SU-DHL-6 (cell line): ENCODE measurements around the gene GPR132.

Experiments used
- H2AFZ ChIP-seq: fragments of 200-600 bp; sonication (generic); 2 replicates; pipeline ENCODE4 v1.6.1; 2014; ENCODE audit warnings: low read depth, mild to moderate bottlenecking, moderate library complexity, mixed read lengths, antibody characterized with exemption, low read length; ENCODE audit not compliant: severe bottlenecking
- H3F3A ChIP-seq: fragments of 200-600 bp; shearing (Covaris generic); 2 replicates; pipeline ENCODE4 v1.6.0; 2016; ENCODE audit warnings: antibody characterized with exemption, mild to moderate bottlenecking; ENCODE audit not compliant: insufficient read depth
- H3K27ac ChIP-seq: fragments of 200-600 bp; sonication (generic); 2 replicates; pipeline ENCODE4 v1.5.1; 2016; ENCODE audit warnings: low read depth, mild to moderate bottlenecking, low read length, moderate library complexity, mixed read lengths
- H3K27me3 ChIP-seq: fragments of 200-600 bp; sonication (generic), shearing (Covaris generic); 2 replicates; pipeline ENCODE4 v1.6.0; 2014; ENCODE audit warnings: mild to moderate bottlenecking, low read length
- H3K36me3 ChIP-seq: fragments of 200-600 bp; sonication (generic); 2 replicates; pipeline ENCODE4 v1.6.1; 2014; ENCODE audit warnings: mild to moderate bottlenecking, low read length, mixed read lengths
- H3K4me2 ChIP-seq: fragments of 300-600, 200-600 bp; shearing (Covaris generic), sonication (generic); 2 replicates; pipeline ENCODE4 v1.6.0; 2014; ENCODE audit warnings: low read length, low read depth, mild to moderate bottlenecking; ENCODE audit not compliant: poor library complexity, severe bottlenecking
- H3K4me3 ChIP-seq: fragments of 200-600 bp; sonication (generic); 2 replicates; pipeline ENCODE4 v1.5.1; 2014; ENCODE audit warnings: antibody characterized with exemption, low read length, mild to moderate bottlenecking, mixed read lengths; ENCODE audit not compliant: insufficient read depth, poor library complexity, severe bottlenecking
- H3K79me2 ChIP-seq: fragments of 200-600 bp; sonication (generic); 2 replicates; pipeline ENCODE4 v1.6.1; 2014; ENCODE audit warnings: mild to moderate bottlenecking, low read length, moderate library complexity; ENCODE audit not compliant: insufficient read depth
- H3K9ac ChIP-seq: fragments of 200-600 bp; sonication (generic); 2 replicates; pipeline ENCODE4 v1.7.0; 2014; ENCODE audit warnings: mild to moderate bottlenecking, low read length
- H3K9me2 ChIP-seq: fragments of 200-600 bp; sonication (generic); replicated peaks from 2 replicates; pipeline ENCODE4 v1.6.1; 2014; ENCODE audit warnings: low read length; ENCODE audit not compliant: insufficient read depth
- H3K9me3 ChIP-seq: fragments of 200-600 bp; sonication (generic); 2 replicates; pipeline ENCODE4 v1.6.1; 2014; ENCODE audit warnings: low read length, mixed read lengths; ENCODE audit not compliant: insufficient read depth
- H4K20me1 ChIP-seq: fragments of 200-600 bp; sonication (generic); 2 replicates; pipeline ENCODE4 v1.6.1; 2014; ENCODE audit warnings: low read depth, mild to moderate bottlenecking, antibody characterized with exemption, low read length, moderate library complexity, mixed read lengths
- EZH2phosphoT487 ChIP-seq: fragments of 200-600 bp; sonication (generic), shearing (Covaris generic); conservative IDR thresholded peaks from 2 replicates; pipeline ENCODE4 v1.6.1; 2018; ENCODE audit warnings: mild to moderate bottlenecking, antibody characterized with exemption, low read length, moderate library complexity, mixed read lengths
- TF ChIP-seq, protein P1 (sequence below): fragments of 200-600 bp; sonication (generic); IDR thresholded peaks from one replicate; pipeline ENCODE4 v1.5.1; 2017; ENCODE audit warnings: antibody characterized with exemption, mild to moderate bottlenecking, low read length, moderate library complexity; ENCODE audit not compliant: insufficient read depth, poor library complexity, severe bottlenecking

Gene GPR132

DNA sequence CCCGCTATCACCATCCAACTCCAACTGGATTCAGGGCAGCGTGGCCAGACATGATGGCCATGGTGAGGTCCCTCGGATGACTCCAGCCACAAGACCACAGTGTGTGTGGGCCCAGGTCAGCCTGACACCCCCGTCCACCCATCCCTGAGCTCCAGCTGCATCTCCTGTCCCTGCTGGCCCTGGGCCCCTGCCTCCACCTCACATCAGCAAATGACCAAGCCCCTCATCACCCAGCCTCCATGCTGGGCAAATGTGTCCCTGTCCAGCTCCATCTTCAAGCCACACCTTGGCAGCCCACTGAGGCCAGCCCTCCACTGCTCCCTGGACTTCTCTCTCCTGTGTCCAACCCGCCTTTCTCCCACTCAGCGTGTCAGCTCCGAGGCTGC is 3.2 kb downstream of the GPR132 start:
- Histone ChIP-seq H3K9ac (no peak overlapping the region), H3K9me2 (no peaks in the 10 kb centered on the region), H3K36me3 (no peaks in the 10 kb centered on the region), H3K27me3 (no peaks in the 10 kb centered on the region), H3K27ac (no peak overlapping the region), H3K4me3 (no peak overlapping the region), H3K4me2 (no peak overlapping the region), H3K79me2 (no peaks in the 10 kb centered on the region), H3K9me3 (no peaks in the 10 kb centered on the region), H4K20me1 (no peaks in the 10 kb centered on the region), H3F3A (no peaks in the 10 kb centered on the region), H2AFZ (no peak overlapping the region)
- TF ChIP-seq, protein P1, sequence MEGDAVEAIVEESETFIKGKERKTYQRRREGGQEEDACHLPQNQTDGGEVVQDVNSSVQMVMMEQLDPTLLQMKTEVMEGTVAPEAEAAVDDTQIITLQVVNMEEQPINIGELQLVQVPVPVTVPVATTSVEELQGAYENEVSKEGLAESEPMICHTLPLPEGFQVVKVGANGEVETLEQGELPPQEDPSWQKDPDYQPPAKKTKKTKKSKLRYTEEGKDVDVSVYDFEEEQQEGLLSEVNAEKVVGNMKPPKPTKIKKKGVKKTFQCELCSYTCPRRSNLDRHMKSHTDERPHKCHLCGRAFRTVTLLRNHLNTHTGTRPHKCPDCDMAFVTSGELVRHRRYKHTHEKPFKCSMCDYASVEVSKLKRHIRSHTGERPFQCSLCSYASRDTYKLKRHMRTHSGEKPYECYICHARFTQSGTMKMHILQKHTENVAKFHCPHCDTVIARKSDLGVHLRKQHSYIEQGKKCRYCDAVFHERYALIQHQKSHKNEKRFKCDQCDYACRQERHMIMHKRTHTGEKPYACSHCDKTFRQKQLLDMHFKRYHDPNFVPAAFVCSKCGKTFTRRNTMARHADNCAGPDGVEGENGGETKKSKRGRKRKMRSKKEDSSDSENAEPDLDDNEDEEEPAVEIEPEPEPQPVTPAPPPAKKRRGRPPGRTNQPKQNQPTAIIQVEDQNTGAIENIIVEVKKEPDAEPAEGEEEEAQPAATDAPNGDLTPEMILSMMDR, result no peak
- TF ChIP-seq EZH2phosphoT487, result no peak

DNA sequence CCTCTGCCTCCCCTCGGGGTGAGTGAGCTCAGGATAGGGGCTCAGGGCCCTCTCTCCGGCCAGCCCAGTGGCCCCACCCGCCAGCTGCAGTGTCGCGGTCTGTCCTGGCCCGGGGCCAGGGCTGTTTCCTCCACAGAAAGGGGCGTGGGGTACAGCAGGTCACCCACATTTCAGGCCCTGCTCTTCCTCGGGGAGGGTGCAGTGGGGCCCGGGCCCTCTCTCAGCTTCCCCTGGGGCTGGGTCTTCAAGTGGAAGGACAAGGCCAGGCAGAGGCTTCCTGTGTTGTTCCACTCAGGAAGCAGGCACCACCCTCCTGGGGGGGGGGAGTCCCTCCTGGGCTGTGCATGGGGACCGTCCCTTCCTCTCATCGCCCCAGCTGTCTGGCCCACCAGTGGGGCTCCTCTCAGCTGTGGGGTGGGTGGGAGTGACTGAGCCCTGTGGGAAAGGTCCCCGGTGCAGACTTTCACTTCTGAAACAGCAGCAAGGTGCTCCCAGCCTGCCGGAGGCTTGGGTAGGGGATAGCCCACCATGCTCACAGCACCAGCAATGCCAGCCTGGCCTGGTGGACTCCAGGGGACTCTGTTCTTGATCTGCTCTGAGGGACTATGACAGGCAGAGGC is 3.7 kb downstream of the GPR132 start:
- H3K9me2 ChIP-seq, result no peaks in the 10 kb centered on the region
- no peaks in the 10 kb centered on the region for H3K36me3 ChIP-seq
- H3K4me2 ChIP-seq, result no peak overlapping the region
- no peaks in the 10 kb centered on the region for H3K9me3 ChIP-seq
- no peaks in the 10 kb centered on the region for H3F3A ChIP-seq
- H3K27ac ChIP-seq, result no peak overlapping the region
- H4K20me1 ChIP-seq, result no peaks in the 10 kb centered on the region
- no peak overlapping the region for H3K9ac ChIP-seq
- H3K4me3 ChIP-seq, result no peak overlapping the region
- no peak for TF ChIP-seq EZH2phosphoT487
- TF ChIP-seq, protein P1, result no peak
- no peak overlapping the region for H2AFZ ChIP-seq
- no peaks in the 10 kb centered on the region for H3K79me2 ChIP-seq
- no peaks in the 10 kb centered on the region for H3K27me3 ChIP-seq

DNA sequence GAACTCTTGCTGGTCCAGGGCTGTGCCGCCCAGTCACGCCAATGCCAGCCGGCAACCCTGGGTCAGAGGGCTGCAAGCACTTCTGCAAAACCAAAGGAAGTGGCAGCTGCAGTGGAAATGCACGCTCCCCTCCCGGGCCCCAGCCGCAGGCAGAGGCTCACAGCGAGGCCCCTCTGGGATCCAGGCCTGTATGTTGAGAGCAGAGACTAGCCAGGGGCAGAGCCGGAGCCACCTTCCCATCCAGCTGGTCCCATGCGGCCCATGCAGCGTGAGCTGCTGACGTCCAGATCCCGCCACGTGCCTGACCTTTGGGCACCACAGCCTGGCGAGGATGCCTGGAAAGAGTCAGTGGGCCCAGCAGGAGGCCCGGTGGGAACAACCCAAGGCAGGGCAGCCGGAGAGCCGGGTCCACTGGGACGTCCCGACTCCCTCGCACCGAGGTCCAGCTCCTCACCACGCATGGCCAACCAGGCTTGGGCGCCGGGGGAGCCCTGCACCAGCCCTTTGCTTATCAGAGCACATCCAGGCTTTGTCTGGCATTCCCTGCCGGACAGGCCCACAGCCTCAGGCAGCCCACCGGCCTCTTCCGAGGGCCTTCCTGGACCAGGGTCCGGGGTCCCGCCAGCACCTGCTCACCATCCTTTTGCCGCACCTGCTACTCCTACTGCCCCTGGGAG is 4.3 kb downstream of the GPR132 start:
- H3K4me3 ChIP-seq, result no peak overlapping the region
- H3K9ac ChIP-seq, result no peak overlapping the region
- no peaks in the 10 kb centered on the region for H3K9me2 ChIP-seq
- no peak for TF ChIP-seq EZH2phosphoT487
- TF ChIP-seq, protein P1, result no peak
- no peaks in the 10 kb centered on the region for H3K36me3 ChIP-seq
- H3K27ac ChIP-seq, result no peak overlapping the region
- no peaks in the 10 kb centered on the region for H3F3A ChIP-seq
- H3K9me3 ChIP-seq, result no peaks in the 10 kb centered on the region
- H2AFZ ChIP-seq, result no peak overlapping the region
- H3K4me2 ChIP-seq, result no peak overlapping the region
- H4K20me1 ChIP-seq, result no peaks in the 10 kb centered on the region
- no peaks in the 10 kb centered on the region for H3K27me3 ChIP-seq
- H3K79me2 ChIP-seq, result no peaks in the 10 kb centered on the region
